HTERT RPE-1 (cell line): ENCODE results near the gene MYO19.
"Not testable (repeated sequence)": the region's sequence is repeated elsewhere in the genome, so short reads cannot be mapped to it uniquely, and the experiment has no call there.

ENCODE experiments used
- in situ Hi-C: fragments of 300-500 bp; cut with MboI; formaldehyde crosslinking; loops from 4 replicates; pipeline ENCODE4 v1.14.3; 2020; ENCODE audit warnings: low sequenced_read_pairs

MYO19 gene

GRCh38 chr17:36532435-36532975 lies 2.2 kb downstream of the MYO19 start:
- in situ Hi-C loops: no loop called here

GRCh38 chr17:36529121-36529520 lies 5.5 kb downstream of the MYO19 start:
- in situ Hi-C loops: no loop called here

DNA sequence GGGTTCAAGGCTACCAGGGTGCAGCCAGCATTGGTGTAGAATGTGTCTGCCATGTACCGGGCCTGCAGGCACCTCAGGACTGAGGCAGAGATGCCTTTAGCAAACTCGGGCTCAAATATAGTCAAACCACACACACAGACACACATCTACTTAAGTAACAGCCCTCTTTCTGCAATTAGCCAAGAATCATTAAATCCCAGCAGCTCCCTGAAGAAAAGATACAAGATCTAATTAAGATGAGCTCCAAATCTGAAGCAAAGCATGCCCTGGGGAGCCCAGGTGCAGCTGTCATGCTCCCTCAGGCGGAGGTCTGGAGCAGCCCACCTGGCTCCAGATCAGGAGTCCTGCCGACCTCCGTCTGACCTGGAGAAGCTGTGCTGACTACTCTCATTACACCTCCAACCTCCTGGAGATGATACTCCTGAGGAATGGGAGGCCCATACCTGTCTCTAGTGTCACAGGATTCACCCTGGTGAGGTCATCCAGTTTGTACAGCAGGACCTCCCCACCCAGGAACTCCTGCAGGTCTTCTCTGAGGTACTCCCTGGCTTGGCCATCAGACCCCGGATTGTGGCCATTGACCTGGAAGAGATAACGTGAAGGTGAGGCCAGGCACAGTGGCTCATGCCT lies 6.9 kb downstream of the MYO19 start:
- in situ Hi-C loops: no loop called here

DNA sequence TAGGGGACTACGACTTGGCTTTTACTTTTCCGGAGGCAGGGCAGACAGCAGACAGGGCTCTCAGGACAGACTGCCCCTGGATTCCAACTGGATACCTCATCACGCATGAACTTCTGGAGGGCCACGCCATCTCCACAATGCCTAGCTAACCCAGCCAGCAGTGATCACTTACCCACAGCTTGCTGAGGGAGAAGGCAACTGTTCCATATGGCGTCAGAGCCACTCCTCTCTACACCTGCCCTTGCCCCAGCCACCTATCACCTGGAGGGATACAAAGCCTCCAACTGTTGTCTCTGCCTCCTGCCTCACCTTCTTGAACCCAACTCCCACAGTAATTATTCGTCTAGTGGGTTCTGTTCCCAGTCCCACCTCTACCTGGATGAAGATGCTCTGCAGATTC lies 8.8 kb downstream of the MYO19 start:
- in situ Hi-C loops: no loop called here

DNA sequence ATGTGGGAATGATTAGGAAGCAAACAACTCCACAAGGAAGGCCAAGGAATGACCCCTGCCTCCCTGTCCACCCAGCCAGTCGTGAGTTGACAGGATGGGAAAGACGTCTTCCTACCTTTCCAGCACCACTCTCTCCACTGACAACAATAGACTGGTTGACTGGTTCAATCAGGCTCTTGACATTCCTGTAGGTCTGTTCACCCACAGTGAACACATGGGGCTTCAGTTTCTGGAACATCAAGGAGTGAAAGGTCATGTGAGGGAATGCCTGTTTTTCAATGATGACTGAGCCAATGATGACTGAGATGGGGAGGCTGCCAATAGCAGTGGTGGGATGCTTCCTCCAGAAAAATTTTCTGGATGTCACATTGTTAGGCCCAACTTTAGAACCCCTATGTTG lies 9.6 kb downstream of the MYO19 start:
- in situ Hi-C loops: no loop called here

DNA sequence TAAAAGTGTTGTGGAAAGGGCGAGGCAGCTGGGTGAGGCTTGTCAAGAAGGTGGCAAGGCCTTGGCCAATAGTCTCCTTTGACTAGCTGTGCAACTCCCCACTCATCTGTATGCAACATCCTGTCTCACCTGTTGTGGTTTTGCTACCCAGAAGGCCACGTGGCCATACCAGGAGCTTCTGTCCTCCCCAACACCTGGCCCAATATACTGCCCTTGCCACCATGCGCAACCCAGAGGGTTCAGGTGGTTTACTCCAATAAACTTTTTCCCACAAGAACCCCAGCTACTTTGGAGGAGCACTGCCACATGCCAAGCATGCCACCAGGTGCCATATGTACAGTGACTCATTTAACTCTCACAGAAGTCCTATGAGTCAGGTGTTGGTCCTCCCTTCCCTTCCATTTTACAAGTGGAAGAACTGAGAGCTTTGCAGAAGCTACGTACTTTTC lies 10.2 kb downstream of the MYO19 start:
- in situ Hi-C loops: no loop called here

DNA sequence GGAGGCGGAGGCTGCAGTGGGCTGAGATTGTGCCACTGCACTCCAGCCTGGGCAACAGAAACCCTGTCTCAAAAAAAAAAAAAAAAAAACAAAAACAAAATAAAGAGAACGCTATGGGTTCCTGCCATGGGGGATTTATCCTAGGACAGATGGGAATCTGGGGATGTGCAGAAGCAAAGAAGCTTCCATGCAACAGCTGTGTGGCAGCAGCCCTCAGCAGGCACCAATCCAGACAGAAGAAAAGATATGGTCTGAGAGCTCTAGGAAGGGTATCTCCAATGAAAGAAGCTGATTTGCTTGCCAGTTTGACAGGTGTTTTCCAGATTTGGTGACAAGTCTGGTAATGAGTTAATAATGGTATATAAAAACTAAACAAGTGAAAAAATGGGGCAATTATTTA lies 11.6 kb downstream of the MYO19 start:
- in situ Hi-C loops: no loop called here

GRCh38 chr17:36515837-36516236 lies 18.8 kb downstream of the MYO19 start:
- in situ Hi-C loops: no loop called here

DNA sequence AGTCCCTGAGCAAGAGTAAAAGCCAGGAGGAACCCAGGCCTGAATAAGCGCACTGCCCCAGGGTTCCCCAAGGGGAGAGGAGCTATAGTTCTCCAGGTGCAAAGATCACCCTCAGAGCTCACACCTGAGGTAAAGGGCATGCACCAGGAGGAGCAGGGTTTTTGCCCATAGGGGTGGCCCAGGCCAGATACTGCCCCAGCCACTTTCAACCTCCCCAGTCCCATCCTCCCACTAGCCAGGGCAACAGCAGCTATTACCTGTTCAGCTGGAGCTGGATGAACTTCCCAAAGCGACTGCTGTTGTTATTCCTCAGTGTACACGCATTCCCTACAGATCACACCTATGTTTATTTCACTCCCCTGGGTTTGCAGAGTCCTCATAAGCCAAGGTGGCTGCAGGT lies 19.8 kb downstream of the MYO19 start:
- in situ Hi-C loops: no loop called here

DNA sequence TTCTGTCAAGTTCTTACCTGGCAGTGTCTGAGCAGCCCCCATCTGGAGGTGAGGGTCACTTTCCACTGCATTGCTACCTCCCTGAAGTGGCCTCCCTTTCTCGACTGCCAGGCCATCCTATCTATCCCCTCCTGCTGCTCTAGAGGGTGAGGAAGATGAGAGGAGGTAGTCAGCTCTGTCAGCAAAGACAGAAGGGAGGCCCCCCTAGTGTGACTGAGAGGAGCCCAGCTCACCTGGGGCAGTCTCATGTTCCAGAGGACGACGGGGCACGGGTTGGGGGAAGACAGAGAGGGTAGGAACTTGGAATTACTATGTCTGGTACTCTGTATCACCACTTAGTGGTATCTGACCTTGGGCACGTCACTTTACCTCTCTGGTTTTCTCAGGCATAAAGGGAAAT lies 22.0 kb downstream of the MYO19 start:
- in situ Hi-C loops: no loop called here

GRCh38 chr17:36511216-36511615 lies 23.5 kb downstream of the MYO19 start:
- in situ Hi-C loops: no loop called here

DNA sequence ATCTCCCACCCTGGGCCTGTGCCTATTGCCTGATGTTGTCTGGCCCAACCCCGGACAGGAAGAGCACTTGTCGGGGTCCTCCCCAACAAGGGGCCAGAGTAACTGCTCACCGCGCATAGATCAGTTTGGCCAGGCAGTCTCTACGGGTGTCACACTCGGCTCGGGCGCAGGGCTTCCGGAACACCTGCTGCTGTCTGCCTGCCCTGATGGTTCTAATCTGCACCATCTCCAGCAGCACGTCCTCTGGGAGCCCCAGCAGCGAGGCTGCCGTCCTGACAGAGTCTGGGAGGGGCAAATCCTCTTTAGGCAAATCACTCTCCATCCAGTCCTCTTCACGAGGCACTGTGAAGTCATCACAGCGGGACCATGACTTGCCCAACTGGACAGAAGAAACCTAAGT lies 24.0 kb downstream of the MYO19 start:
- in situ Hi-C loops: no loop called here

- in situ Hi-C loops: no loop called here
Measured at GRCh38 chr17:36509272-36509985, 25.2 kb downstream of the MYO19 start.

DNA sequence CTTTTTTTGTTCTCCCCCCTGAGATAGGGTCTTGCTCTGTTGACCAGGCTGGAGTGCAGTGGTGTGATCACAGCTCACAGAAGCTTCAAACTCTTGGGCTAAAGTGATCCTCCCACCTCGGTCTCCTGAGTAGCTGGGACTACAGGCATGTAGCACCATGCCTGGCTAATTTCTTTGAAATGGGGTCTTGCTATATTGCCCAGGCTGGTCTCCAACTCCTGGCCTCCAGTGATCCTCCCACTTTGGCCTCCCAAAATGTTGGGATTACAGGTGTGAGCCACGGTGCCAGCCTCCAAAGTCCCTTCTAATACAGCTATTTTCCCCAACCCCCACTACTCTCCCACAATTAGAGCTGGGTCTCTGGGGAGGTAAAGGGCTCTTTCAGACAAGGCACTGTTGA lies 26.2 kb downstream of the MYO19 start:
- in situ Hi-C loops: not testable (repeated sequence)

DNA sequence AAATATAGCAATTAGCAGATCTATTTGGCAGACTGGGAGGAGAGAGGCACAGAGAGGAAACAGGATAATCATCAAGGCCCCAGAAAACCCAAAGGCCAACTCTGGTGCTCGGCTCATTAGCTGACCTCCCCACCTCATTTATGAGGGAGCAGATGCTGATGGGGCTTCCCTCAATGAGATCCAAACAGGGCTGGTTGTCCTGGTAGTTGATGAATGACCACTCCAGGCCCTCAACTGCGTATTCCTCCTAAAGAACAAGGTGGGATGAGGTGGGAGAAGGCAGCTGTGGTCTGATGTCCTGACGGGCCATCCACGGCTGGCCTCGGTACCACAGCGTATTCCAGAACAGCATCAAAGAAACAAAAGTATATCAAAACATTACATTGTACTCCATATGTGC lies 27.4 kb downstream of the MYO19 start:
- in situ Hi-C loops: no loop called here

- in situ Hi-C loops: no loop called here
Measured at GRCh38 chr17:36506831-36507230, 27.8 kb downstream of the MYO19 start.

- in situ Hi-C loops: no loop called here
Measured at GRCh38 chr17:36506249-36506826, 28.3 kb downstream of the MYO19 start.

DNA sequence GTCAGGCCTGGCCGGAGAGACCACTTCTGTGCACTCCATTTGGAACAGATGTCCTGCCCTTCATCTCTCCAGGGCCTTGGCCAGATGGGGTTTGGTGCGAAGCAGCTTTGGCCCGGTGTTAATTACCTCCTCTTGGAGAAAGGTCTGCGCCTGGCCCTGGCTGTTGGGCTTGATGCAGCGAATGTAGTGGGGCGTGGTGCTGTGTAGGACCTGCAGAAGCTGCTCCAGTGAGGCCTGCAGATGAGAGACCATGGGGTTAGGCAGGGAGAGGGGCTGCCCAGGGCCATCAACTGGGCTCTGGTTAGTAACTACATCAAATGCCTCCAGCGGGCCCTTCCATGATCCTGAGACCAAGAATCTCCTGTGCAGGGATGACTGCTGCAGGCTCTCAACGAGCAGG lies 29.5 kb downstream of the MYO19 start:
- in situ Hi-C loops: no loop called here

DNA sequence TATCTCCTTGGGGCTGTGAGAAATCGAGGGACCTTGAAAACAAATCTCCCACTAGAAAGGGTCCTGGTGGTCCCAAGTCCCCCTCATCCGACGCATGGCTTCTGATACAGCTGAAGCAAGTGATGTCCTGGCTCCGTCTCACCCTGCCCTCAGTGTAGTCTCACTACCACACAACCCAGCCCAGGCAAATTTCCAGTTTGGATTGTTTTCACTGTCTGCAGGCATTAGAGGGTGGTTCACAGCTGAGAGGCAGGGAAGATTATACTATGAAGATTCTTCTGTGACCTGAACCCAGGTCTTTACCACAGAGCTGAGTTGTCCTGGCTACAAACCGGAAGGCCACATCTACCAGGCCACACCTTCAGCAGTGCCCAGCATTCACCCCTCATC lies 30.5 kb downstream of the MYO19 start:
- in situ Hi-C loops: no loop called here

DNA sequence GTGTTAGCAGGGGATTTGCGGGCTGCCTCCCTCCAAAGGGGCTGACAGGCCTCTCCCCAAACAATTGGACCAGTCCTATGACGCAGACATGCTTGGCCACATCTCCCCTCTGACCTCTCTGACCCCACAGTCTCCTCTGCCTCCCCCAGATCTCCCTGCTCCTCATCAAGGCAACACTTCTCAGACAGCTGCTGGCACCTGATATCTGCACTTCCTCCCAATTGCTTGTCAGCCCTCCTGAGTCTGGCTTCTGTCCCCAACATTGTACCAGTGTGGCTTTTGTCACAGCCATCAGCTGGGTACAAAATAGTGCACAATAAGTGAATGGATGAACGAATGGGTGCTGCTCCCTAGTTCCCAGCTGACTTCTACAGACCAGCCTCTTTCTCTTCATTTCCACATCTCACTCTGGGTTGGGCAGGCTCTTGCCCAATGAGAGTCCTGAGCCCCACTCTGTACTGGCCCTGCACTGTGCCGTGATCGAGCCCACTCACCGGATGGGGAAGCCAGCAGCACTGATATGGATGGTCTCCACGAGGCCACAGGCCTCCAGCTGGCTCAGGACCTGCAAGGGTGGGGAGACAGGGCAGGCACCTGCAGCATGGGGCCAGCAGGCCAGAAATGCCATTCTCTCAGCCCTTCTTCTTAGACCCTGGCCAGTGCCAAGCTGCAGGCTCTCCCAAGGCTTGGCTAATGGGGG lies 31.1 kb downstream of the MYO19 start:
- in situ Hi-C loops: no loop called here

DNA sequence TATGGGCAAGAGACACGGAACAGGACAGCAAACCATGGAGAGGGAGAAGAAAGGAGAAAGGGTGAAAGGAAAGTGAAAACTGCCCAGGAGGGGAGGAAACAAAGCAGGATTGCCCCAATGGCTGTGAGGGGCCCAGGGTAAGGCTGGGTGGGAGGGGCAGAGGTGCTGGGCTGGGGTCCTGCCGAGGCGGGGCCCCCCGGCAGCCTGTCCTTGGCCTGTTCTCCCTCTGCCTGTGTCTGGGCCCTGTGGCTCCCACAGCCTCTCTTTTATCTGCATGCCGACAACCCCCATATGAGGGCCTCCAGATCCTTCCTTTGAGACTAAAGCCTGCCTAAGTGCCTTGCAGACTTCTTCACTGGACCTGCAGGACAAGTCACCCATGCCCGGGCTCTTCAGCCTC lies 32.7 kb downstream of the MYO19 start:
- in situ Hi-C loops: no loop called here

- in situ Hi-C loops: no loop called here
Measured at GRCh38 chr17:36501351-36501750, 33.3 kb downstream of the MYO19 start.
